Measurements from ENCODE around the gene SLC35F3.

The SLC35F3 gene

GRCh38 chr1:234273981-234274380 lies 369.5 kb downstream of the SLC35F3 start:
- Histone ChIP-seq H3K27ac (ENCODE audit: low read depth, low read length) (no peak overlapping the region), H3K4me1 (ENCODE audit: control insufficient read depth, low read length) (no peaks in the 10 kb centered on the region), H3K4me2 (ENCODE audit: low read length) (no peak overlapping the region), H3K27me3 (ENCODE audit: control insufficient read depth, low read length) (no peaks in the 10 kb centered on the region), H3K9me3 (ENCODE audit: control insufficient read depth, insufficient read depth, low read length) (no peaks in the 10 kb centered on the region), H3K36me3 (ENCODE audit: control insufficient read depth, low read length) (no peaks in the 10 kb centered on the region), H3K79me2 (ENCODE audit: control insufficient read depth, low read length) (no peaks in the 10 kb centered on the region), H3K9me2 (replicated peaks; ENCODE audit: control insufficient read depth, low read length) (no peaks in the 10 kb centered on the region), H3F3A (ENCODE audit: control insufficient read depth, insufficient read depth) (no peaks in the 10 kb centered on the region), H4K20me1 (ENCODE audit: control insufficient read depth, insufficient read depth, low read depth, low read length) (no peaks in the 10 kb centered on the region), H3K4me3 (ENCODE audit: low read length) (no peak overlapping the region)
- TF ChIP-seq EZH2phosphoT487 (IDR thresholded peaks at IDR 0.05; ENCODE audit: borderline replicate concordance, low read length) (no peak), CTCF (IDR thresholded peaks at IDR 0.05; ENCODE audit: low read depth, low read length, poor library complexity, severe bottlenecking) (no peak)

GRCh38 chr1:234276151-234276788 lies 371.8 kb downstream of the SLC35F3 start:
- H3K9me3 ChIP-seq (ENCODE audit: control insufficient read depth, insufficient read depth, low read length) = no peaks in the 10 kb centered on the region
- no peaks in the 10 kb centered on the region for H3K27me3 ChIP-seq (ENCODE audit: control insufficient read depth, low read length)
- no peaks in the 10 kb centered on the region for H3K9me2 ChIP-seq (replicated peaks; ENCODE audit: control insufficient read depth, low read length)
- TF ChIP-seq EZH2phosphoT487 (IDR thresholded peaks at IDR 0.05; ENCODE audit: borderline replicate concordance, low read length) (no peak), CTCF (IDR thresholded peaks at IDR 0.05; ENCODE audit: low read depth, low read length, poor library complexity, severe bottlenecking) (no peak)
- H3K27ac ChIP-seq (ENCODE audit: low read depth, low read length) = no peak overlapping the region
- no peaks in the 10 kb centered on the region for H3F3A ChIP-seq (ENCODE audit: control insufficient read depth, insufficient read depth)
- H3K4me2 ChIP-seq (ENCODE audit: low read length) = no peak overlapping the region
- H4K20me1 ChIP-seq (ENCODE audit: control insufficient read depth, insufficient read depth, low read depth, low read length) = no peaks in the 10 kb centered on the region
- no peaks in the 10 kb centered on the region for H3K4me1 ChIP-seq (ENCODE audit: control insufficient read depth, low read length)
- H3K79me2 ChIP-seq (ENCODE audit: control insufficient read depth, low read length) = no peaks in the 10 kb centered on the region
- no peak overlapping the region for H3K4me3 ChIP-seq (ENCODE audit: low read length)
- no peaks in the 10 kb centered on the region for H3K36me3 ChIP-seq (ENCODE audit: control insufficient read depth, low read length)

- no peaks in the 10 kb centered on the region for H3K9me3 ChIP-seq (ENCODE audit: control insufficient read depth, insufficient read depth, low read length)
- H3K4me1 ChIP-seq (ENCODE audit: control insufficient read depth, low read length) = no peaks in the 10 kb centered on the region
- no peaks in the 10 kb centered on the region for H4K20me1 ChIP-seq (ENCODE audit: control insufficient read depth, insufficient read depth, low read depth, low read length)
- H3K4me3 ChIP-seq (ENCODE audit: low read length) = no peak overlapping the region
- H3K4me2 ChIP-seq (ENCODE audit: low read length) = no peak overlapping the region
- H3F3A ChIP-seq (ENCODE audit: control insufficient read depth, insufficient read depth) = no peaks in the 10 kb centered on the region
- no peaks in the 10 kb centered on the region for H3K27me3 ChIP-seq (ENCODE audit: control insufficient read depth, low read length)
- TF ChIP-seq EZH2phosphoT487 (IDR thresholded peaks at IDR 0.05; ENCODE audit: borderline replicate concordance, low read length) (no peak), CTCF (IDR thresholded peaks at IDR 0.05; ENCODE audit: low read depth, low read length, poor library complexity, severe bottlenecking) (no peak)
- no peaks in the 10 kb centered on the region for H3K9me2 ChIP-seq (replicated peaks; ENCODE audit: control insufficient read depth, low read length)
- no peaks in the 10 kb centered on the region for H3K36me3 ChIP-seq (ENCODE audit: control insufficient read depth, low read length)
- no peaks in the 10 kb centered on the region for H3K79me2 ChIP-seq (ENCODE audit: control insufficient read depth, low read length)
- no peak overlapping the region for H3K27ac ChIP-seq (ENCODE audit: low read depth, low read length)
Measured at GRCh38 chr1:234277161-234277868, 372.8 kb downstream of the SLC35F3 start.
